Liver (tissue), 9 donors: ENCODE measurements around the gene MIXL1. TPM values are rescaled to one million over a fixed set of nuclear protein-coding genes. Genes with fewer than 3 reads are reported as not detected.

ENCODE experiments used
- DNase-seq: peaks from one replicate; pipeline ENCODE4 v3.0.0-alpha.2; 2017; ENCODE audit warnings: low spot score
- H3K27ac ChIP-seq, 2 donors: one replicate each; pipeline ENCODE4 v1.7.0; 2013; ENCODE audit warnings: inconsistent platforms in 2 of 2, low read length in 2 of 2, control low read depth in 1 of 2, low read depth in 1 of 2, mild to moderate bottlenecking in 1 of 2
- H3K27me3 ChIP-seq, 4 donors: one replicate each; pipeline versions ENCODE4 v1.6.1 to v1.7.0; 2013; ENCODE audit warnings: low read length in 3 of 4, inconsistent platforms in 1 of 4, mild to moderate bottlenecking in 1 of 4, moderate library complexity in 1 of 4; ENCODE audit not compliant: control insufficient read depth in 4 of 4, insufficient read depth in 4 of 4
- H3K36me3 ChIP-seq, 4 donors: one replicate each; pipeline versions ENCODE4 v1.6.1 to v1.7.0; 2013; ENCODE audit warnings: low read length in 3 of 4, mild to moderate bottlenecking in 3 of 4, low read depth in 1 of 4, moderate library complexity in 1 of 4; ENCODE audit not compliant: control insufficient read depth in 4 of 4, insufficient read depth in 3 of 4
- H3K4me1 ChIP-seq, 4 donors: one replicate each; pipeline versions ENCODE4 v1.6.1 to v1.7.0; 2013; ENCODE audit warnings: low read length in 3 of 4, mild to moderate bottlenecking in 3 of 4, moderate library complexity in 1 of 4; ENCODE audit not compliant: control insufficient read depth in 4 of 4, insufficient read depth in 4 of 4
- H3K4me3 ChIP-seq, 3 donors: one replicate each; pipeline versions ENCODE4 v1.6.1 to v1.7.0; 2013; ENCODE audit warnings: low read length in 3 of 3, control low read depth in 1 of 3, low read depth in 1 of 3, mild to moderate bottlenecking in 1 of 3
- H3K9ac ChIP-seq, 2 donors: one replicate each; pipeline ENCODE4 v1.7.0; 2013; ENCODE audit warnings: low read length in 2 of 2, mild to moderate bottlenecking in 2 of 2, moderate library complexity in 2 of 2, control low read depth in 1 of 2, low read depth in 1 of 2
- H3K9me3 ChIP-seq, 4 donors: one replicate each; pipeline versions ENCODE4 v1.6.1 to v1.7.0; 2013; ENCODE audit warnings: low read length in 3 of 4; ENCODE audit not compliant: control insufficient read depth in 4 of 4
- ATF3 ChIP-seq: IDR thresholded peaks from 2 replicates; pipeline ENCODE4 v1.6.1; 2016; ENCODE audit warnings: antibody characterized with exemption
- CTCF ChIP-seq: fragments of 150-350 bp; IDR thresholded peaks from 2 replicates; pipeline ENCODE4 v1.5.1; 2017; ENCODE audit warnings: improper control_type of control experiment, low read depth, low read length; ENCODE audit not compliant: missing input control
- FOXA1 ChIP-seq: IDR thresholded peaks from 2 replicates; pipeline ENCODE4 v1.6.1; 2016; ENCODE audit warnings: antibody characterized with exemption
- GABPA ChIP-seq, 2 donors: IDR thresholded peaks in 1 of 2; conservative IDR thresholded peaks in 1 of 2; 2 replicates each; pipeline ENCODE4 v1.6.1; 2016; ENCODE audit warnings: antibody characterized with exemption in 2 of 2, mild to moderate bottlenecking in 1 of 2, moderate library complexity in 1 of 2
- HNF4A ChIP-seq, 2 donors: conservative IDR thresholded peaks; 2 replicates each; pipeline ENCODE4 v1.6.1; 2016; ENCODE audit warnings: antibody characterized with exemption in 2 of 2, mild to moderate bottlenecking in 2 of 2
- HNF4G ChIP-seq: IDR thresholded peaks from 2 replicates; pipeline ENCODE4 v1.6.1; 2016; ENCODE audit warnings: antibody characterized with exemption
- JUND ChIP-seq, 2 donors: IDR thresholded peaks; 2 replicates each; pipeline ENCODE4 v1.6.1; 2016; ENCODE audit warnings: antibody characterized with exemption in 2 of 2
- NR2F2 ChIP-seq: IDR thresholded peaks from 2 replicates; pipeline ENCODE4 v1.6.1; 2016; ENCODE audit warnings: antibody characterized with exemption
- RAD21 ChIP-seq, 2 donors: IDR thresholded peaks; 2 replicates each; pipeline ENCODE4 v1.6.1; 2016; ENCODE audit warnings: antibody characterized with exemption in 2 of 2, mild to moderate bottlenecking in 2 of 2
- RXRA ChIP-seq, 2 donors: IDR thresholded peaks; 2 replicates each; pipeline ENCODE4 v1.6.1; 2017 to 2018; ENCODE audit warnings: antibody characterized with exemption in 2 of 2, mild to moderate bottlenecking in 1 of 2
- SP1 ChIP-seq: IDR thresholded peaks from 2 replicates; pipeline ENCODE4 v1.6.1; 2018; ENCODE audit warnings: antibody characterized with exemption, mild to moderate bottlenecking
- TAF1 ChIP-seq: conservative IDR thresholded peaks from 2 replicates; pipeline ENCODE4 v1.6.1; 2016; ENCODE audit warnings: antibody characterized with exemption, mild to moderate bottlenecking
- YY1 ChIP-seq: IDR thresholded peaks from 2 replicates; pipeline ENCODE4 v1.6.1; 2016; ENCODE audit warnings: antibody characterized with exemption, mild to moderate bottlenecking
- ZBTB33 ChIP-seq: IDR thresholded peaks from 2 replicates; pipeline ENCODE4 v1.6.1; 2016; ENCODE audit warnings: antibody characterized with exemption
- whole genome bisulfite sequencing: extraction: QIAGEN DNeasy Blood & Tissue Kit; methylation state at CpG from one replicate; pipeline ENCODE4 v1.1.7; 2013; 5-methylcytosine and 5-hydroxymethylcytosine counted together
- polyA plus RNA-seq, 2 donors: library from polyadenylated mRNA; stranded (reverse) in 1 of 2; unstranded in 1 of 2; fragments of 200-250 nt in 1 of 2; fragments of >200 nt in 1 of 2; fragmentation: Nextera tagmentation in 1 of 2; extraction: Ambion mirVana in 1 of 2; gene quantifications; one replicate each; pipeline versions ENCODE4 v1.2.1 to v1.2.3, GENCODE V29; 2013 to 2015
- total RNA-seq, 2 donors: library from RNA; depleted of rRNA; stranded (reverse); fragments of >200 nt; gene quantifications; one replicate each; pipeline ENCODE4 v1.2.3, GENCODE V29; 2014
- donor health status: healthy.
- donor health status: healthy.
- donor health status: healthy.
- donor health status: healthy.
- donor health status: healthy.

The MIXL1 gene
- total and polyA plus RNA-seq, 4 donors: 0.05 TPM; not detected in 3

DNA sequence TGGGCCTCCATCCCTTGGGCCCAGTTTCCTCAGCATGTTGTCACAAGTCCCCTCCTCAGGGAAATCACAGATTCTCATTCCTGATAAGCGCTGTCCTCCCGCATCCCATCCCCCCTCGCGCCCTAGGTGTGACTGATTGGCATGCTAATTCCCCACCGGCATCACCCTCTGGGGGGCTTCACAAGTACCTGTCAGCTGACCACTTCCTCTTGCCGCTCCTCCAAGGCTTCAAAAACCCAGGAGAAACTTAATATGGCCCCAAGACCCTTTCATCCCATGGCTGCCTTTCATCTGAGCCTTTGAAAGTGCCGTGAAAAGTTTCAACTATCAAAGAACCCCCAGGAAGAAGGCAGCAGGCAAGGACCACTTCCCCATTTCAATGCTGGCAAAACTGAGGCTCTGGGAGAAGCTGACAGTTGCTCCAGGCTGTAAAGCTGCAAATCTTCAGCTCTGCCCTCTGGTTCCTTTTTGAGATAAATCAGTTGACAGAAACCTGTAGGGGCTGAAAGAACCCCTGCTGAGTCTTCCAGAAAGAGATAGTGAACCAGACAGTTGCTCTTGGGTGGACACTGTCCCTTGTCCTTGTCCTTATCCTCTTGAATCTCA lies 12.8 kb upstream of the MIXL1 start (continued):
- TF ChIP-seq NR2F2 (no peak), SP1 (no peak), YY1 (no peak), ZBTB33 (no peak), RAD21 (IDR thresholded peaks at IDR 0.05) (no peak), HNF4G (no peak), HNF4A (conservative IDR thresholded peaks at IDR 0.05) (no peak), TAF1 (no peak), FOXA1 (no peak), GABPA (IDR thresholded peaks at IDR 0.05 in 1 of 2, conservative IDR thresholded peaks at IDR 0.05 in 1 of 2) (no peak), RXRA (IDR thresholded peaks at IDR 0.05) (no peak)

DNA sequence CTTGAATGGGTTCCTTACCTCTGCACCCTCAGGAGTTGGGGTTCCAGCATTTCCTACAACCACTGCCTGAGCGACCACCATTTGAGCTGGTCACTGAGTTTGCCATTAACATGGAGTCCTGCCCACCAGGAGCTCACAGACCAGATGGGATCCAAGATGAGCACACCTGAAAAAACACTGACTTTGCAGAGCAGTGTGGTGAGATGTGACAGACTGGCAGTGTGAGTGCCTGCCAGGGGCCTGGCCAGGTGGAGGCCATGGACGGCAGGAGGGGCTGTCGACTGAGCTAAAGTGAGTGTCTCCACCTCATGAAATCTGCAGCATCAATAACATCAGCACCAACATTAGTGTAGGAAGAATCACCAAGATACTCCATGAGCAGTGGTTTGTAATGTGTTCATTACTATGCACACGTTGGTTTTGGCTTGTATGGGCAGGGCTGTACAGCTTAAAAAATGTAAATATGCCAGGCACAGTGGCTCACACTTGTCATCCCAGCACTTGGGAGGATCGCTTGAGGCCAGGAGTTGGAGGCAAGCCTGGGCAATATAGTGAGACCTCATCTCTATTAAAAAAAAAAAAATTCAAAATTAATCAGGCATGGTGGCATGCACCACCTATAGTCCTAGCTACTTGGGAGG lies 12.2 kb upstream of the MIXL1 start:
- TF ChIP-seq YY1 (no peak), ZBTB33 (no peak), TAF1 (no peak), RAD21 (IDR thresholded peaks at IDR 0.05) (no peak), HNF4A (conservative IDR thresholded peaks at IDR 0.05) (no peak), NR2F2 (no peak), CTCF (no peak), ATF3 (no peak), HNF4G (no peak), GABPA (IDR thresholded peaks at IDR 0.05 in 1 of 2, conservative IDR thresholded peaks at IDR 0.05 in 1 of 2) (no peak), JUND (IDR thresholded peaks at IDR 0.05) (no peak), FOXA1 (no peak)
- no peak overlapping the region for H3K27ac ChIP-seq
- H3K9ac ChIP-seq: no peak overlapping the region
- H3K4me1 ChIP-seq: no peaks in the 10 kb centered on the region
- no peaks in the 10 kb centered on the region for H3K9me3 ChIP-seq
- no peaks in the 10 kb centered on the region for H3K27me3 ChIP-seq
- no peaks in the 10 kb centered on the region for H3K36me3 ChIP-seq
- 84% methylated on average over 5 of the region's 5 CpGs for WGBS
- H3K4me3 ChIP-seq: no peak overlapping the region
- DNase-seq: no peak
